Measurements from ENCODE around the gene BMERB1. TPM values are rescaled to one million over a fixed set of nuclear protein-coding genes. Genes with fewer than 3 reads are reported as not detected.
A peak's percentile ranks its signal among the peaks of the same experiment; 100 is the strongest.

Gene BMERB1
- total RNA-seq, 1 experiment from 2014 or later, result 3.8 TPM

- CTCF ChIA-PET, result no interaction called here
- Histone ChIP-seq H2AFZ (ENCODE audit: low read length) (peak overlapping the region; percentile 84), H3K27ac (ENCODE audit: low read length) (no peak overlapping the region)
Observed at GRCh38 chr16:15435216-15435864, 952 bp downstream of the BMERB1 start.

GRCh38 chr16:15439102-15439501, 4.7 kb downstream of the BMERB1 start:
- Histone ChIP-seq H3K9me3 (ENCODE audit: low read length) (no peaks in the 10 kb centered on the region), H3K79me2 (ENCODE audit: low read length) (no peaks in the 10 kb centered on the region), H3K9me2 (replicated peaks; ENCODE audit: low read length) (no peaks in the 10 kb centered on the region), H3K4me3 (ENCODE audit: low read length) (no peak overlapping the region), H3K4me1 (ENCODE audit: insufficient read depth, low read length) (peaks cover 35% of the 10 kb centered on the region), H3F3A (ENCODE audit: low read length, unreplicated experiment) (peaks cover 10% of the 10 kb centered on the region), H4K20me1 (ENCODE audit: low read length) (no peaks in the 10 kb centered on the region), H3K4me2 (ENCODE audit: low read length) (no peak overlapping the region), H3K36me3 (ENCODE audit: low read depth, low read length) (no peaks in the 10 kb centered on the region), H3K27me3 (ENCODE audit: low read length) (no peaks in the 10 kb centered on the region), H3K27ac (ENCODE audit: low read length) (peak overlapping the region; percentile 95; the same call in 1 of the 2 replicates), H3K9ac (ENCODE audit: low read length) (no peak overlapping the region), H2AFZ (ENCODE audit: low read length) (no peak overlapping the region)
- no TSS peak for BruUV-seq (replicated peaks)
- no peak for ATAC-seq
- ChIA-PET CTCF (no interaction called here), POLR2A (ENCODE audit: unreplicated experiment) (no interaction called here)
- no peak for TF ChIP-seq CTCF (conservative IDR thresholded peaks at IDR 0.05; ENCODE audit: low read depth, low read length)
- TF ChIP-seq EZH2phosphoT487 (IDR thresholded peaks at IDR 0.05; ENCODE audit: borderline replicate concordance, low read length), result no peak
- TF ChIP-seq EZH2 (IDR thresholded peaks at IDR 0.05; ENCODE audit: low read length, unreplicated experiment), result no peak
- DNase-seq, result no peak
- intact Hi-C loops (cut with micrococcal nuclease), result no loop called here

More at GRCh38 chr16:15435216-15435864, 952 bp downstream of the BMERB1 start:
- Histone ChIP-seq H3K27me3 (ENCODE audit: low read length) (no peaks in the 10 kb centered on the region), H4K20me1 (ENCODE audit: low read length) (no peaks in the 10 kb centered on the region), H3K79me2 (ENCODE audit: low read length) (no peaks in the 10 kb centered on the region), H3K9me3 (ENCODE audit: low read length) (no peaks in the 10 kb centered on the region), H3F3A (ENCODE audit: low read length, unreplicated experiment) (peaks cover under 1% of the 10 kb centered on the region), H3K9ac (ENCODE audit: low read length) (no peak overlapping the region), H3K4me2 (ENCODE audit: low read length) (peak overlapping the region; percentile 98), H3K36me3 (ENCODE audit: low read depth, low read length) (no peaks in the 10 kb centered on the region), H3K4me3 (ENCODE audit: low read length) (peak overlapping the region; percentile 82), H3K4me1 (ENCODE audit: insufficient read depth, low read length) (peaks cover 11% of the 10 kb centered on the region), H3K9me2 (replicated peaks; ENCODE audit: low read length) (no peaks in the 10 kb centered on the region)
- peak; percentile 5 for DNase-seq
- TSS peak; percentile 22 for BruUV-seq (replicated peaks)
- POLR2A ChIA-PET (ENCODE audit: unreplicated experiment), result no interaction called here
- intact Hi-C loops (cut with micrococcal nuclease), result no loop called here
- peak; percentile 35; the same call in 1 of the 2 replicates for ATAC-seq
- TF ChIP-seq EZH2 (IDR thresholded peaks at IDR 0.05; ENCODE audit: low read length, unreplicated experiment) (no peak), EZH2phosphoT487 (IDR thresholded peaks at IDR 0.05; ENCODE audit: borderline replicate concordance, low read length) (no peak)

GRCh38 chr16:15439521-15439920, 5.1 kb downstream of the BMERB1 start:
- Histone ChIP-seq H4K20me1 (ENCODE audit: low read length) (no peaks in the 10 kb centered on the region), H3K79me2 (ENCODE audit: low read length) (no peaks in the 10 kb centered on the region), H3K4me1 (ENCODE audit: insufficient read depth, low read length) (peaks cover 35% of the 10 kb centered on the region), H3F3A (ENCODE audit: low read length, unreplicated experiment) (peaks cover 10% of the 10 kb centered on the region), H3K9me3 (ENCODE audit: low read length) (no peaks in the 10 kb centered on the region), H3K4me3 (ENCODE audit: low read length) (no peak overlapping the region), H3K4me2 (ENCODE audit: low read length) (peak overlapping the region; percentile 76), H3K27ac (ENCODE audit: low read length) (peak overlapping the region; percentile 95), H3K9me2 (replicated peaks; ENCODE audit: low read length) (no peaks in the 10 kb centered on the region), H2AFZ (ENCODE audit: low read length) (no peak overlapping the region), H3K27me3 (ENCODE audit: low read length) (no peaks in the 10 kb centered on the region), H3K36me3 (ENCODE audit: low read depth, low read length) (no peaks in the 10 kb centered on the region), H3K9ac (ENCODE audit: low read length) (no peak overlapping the region)
- ChIA-PET CTCF (no interaction called here), POLR2A (ENCODE audit: unreplicated experiment) (no interaction called here)
- intact Hi-C loops (cut with micrococcal nuclease), result no loop called here
- TF ChIP-seq EZH2phosphoT487 (IDR thresholded peaks at IDR 0.05; ENCODE audit: borderline replicate concordance, low read length), result no peak
- no peak for TF ChIP-seq CTCF (conservative IDR thresholded peaks at IDR 0.05; ENCODE audit: low read depth, low read length)
- BruUV-seq (replicated peaks), result no TSS peak
- ATAC-seq (no peak), DNase-seq (no peak)
